ENCODE data around the gene ATP1A1. TPM values are rescaled to one million over a fixed set of nuclear protein-coding genes. Genes with fewer than 3 reads are reported as not detected.

Gene ATP1A1
- total RNA-seq, 1 donor from 2014 or later: 219 TPM

- no peak for TF ChIP-seq CTCF (IDR thresholded peaks at IDR 0.05; ENCODE audit: unreplicated experiment)
- no peak overlapping the region for H3K27ac Mint-ChIP-seq
Observed at GRCh38 chr1:116405241-116406135, 32.4 kb downstream of the ATP1A1 start.

GRCh38 chr1:116407033-116407432 lies 34.0 kb downstream of the ATP1A1 start:
- no peak for DNase-seq (ENCODE audit: low spot score in 2 of 2, unreplicated experiment in 2 of 2)
- H3K9me3 Mint-ChIP-seq: no peaks in the 10 kb centered on the region
- no peak overlapping the region for H3K4me3 Mint-ChIP-seq
- H3K4me1 Mint-ChIP-seq: peaks cover 4% of the 10 kb centered on the region
- H3K27me3 Mint-ChIP-seq (ENCODE audit: low read depth): no peaks in the 10 kb centered on the region
- TF ChIP-seq CTCF (IDR thresholded peaks at IDR 0.05; ENCODE audit: unreplicated experiment): no peak
- H3K36me3 Mint-ChIP-seq: peaks cover 34% of the 10 kb centered on the region
- H3K27ac Mint-ChIP-seq: no peak overlapping the region

More at GRCh38 chr1:116405241-116406135, 32.4 kb downstream of the ATP1A1 start:
- no peak for DNase-seq (ENCODE audit: low spot score in 2 of 2, unreplicated experiment in 2 of 2)
- Mint-ChIP-seq H3K9me3 (no peaks in the 10 kb centered on the region), H3K27me3 (ENCODE audit: low read depth) (no peaks in the 10 kb centered on the region), H3K4me1 (peaks cover 4% of the 10 kb centered on the region), H3K36me3 (peaks cover 45% of the 10 kb centered on the region), H3K4me3 (no peak overlapping the region)

- no peak overlapping the region for H3K4me3 Mint-ChIP-seq
- H3K27ac Mint-ChIP-seq: no peak overlapping the region
- H3K4me1 Mint-ChIP-seq: peaks cover 4% of the 10 kb centered on the region
- no peaks in the 10 kb centered on the region for H3K27me3 Mint-ChIP-seq (ENCODE audit: low read depth)
- no peaks in the 10 kb centered on the region for H3K9me3 Mint-ChIP-seq
- peaks cover 26% of the 10 kb centered on the region for H3K36me3 Mint-ChIP-seq
- TF ChIP-seq CTCF (IDR thresholded peaks at IDR 0.05; ENCODE audit: unreplicated experiment): no peak
- DNase-seq (ENCODE audit: low spot score in 2 of 2, unreplicated experiment in 2 of 2): no peak
Observed at GRCh38 chr1:116408193-116408592, 35.1 kb downstream of the ATP1A1 start.

- no peak overlapping the region for H3K4me3 Mint-ChIP-seq
- H3K36me3 Mint-ChIP-seq: peaks cover 26% of the 10 kb centered on the region
- H3K9me3 Mint-ChIP-seq: no peaks in the 10 kb centered on the region
- peaks cover 4% of the 10 kb centered on the region for H3K4me1 Mint-ChIP-seq
- no peak for DNase-seq (ENCODE audit: low spot score in 2 of 2, unreplicated experiment in 2 of 2)
- H3K27me3 Mint-ChIP-seq (ENCODE audit: low read depth): no peaks in the 10 kb centered on the region
- no peak overlapping the region for H3K27ac Mint-ChIP-seq
- no peak for TF ChIP-seq CTCF (IDR thresholded peaks at IDR 0.05; ENCODE audit: unreplicated experiment)
Observed at GRCh38 chr1:116408803-116409720, 36.0 kb downstream of the ATP1A1 start.

- H3K4me3 Mint-ChIP-seq: no peak overlapping the region
- DNase-seq (ENCODE audit: low spot score in 2 of 2, unreplicated experiment in 2 of 2): no peak
- H3K27ac Mint-ChIP-seq: no peak overlapping the region
- peaks cover 21% of the 10 kb centered on the region for H3K36me3 Mint-ChIP-seq
- peaks cover 4% of the 10 kb centered on the region for H3K4me1 Mint-ChIP-seq
- TF ChIP-seq CTCF (IDR thresholded peaks at IDR 0.05; ENCODE audit: unreplicated experiment): no peak
- no peaks in the 10 kb centered on the region for H3K9me3 Mint-ChIP-seq
- H3K27me3 Mint-ChIP-seq (ENCODE audit: low read depth): no peaks in the 10 kb centered on the region
Observed at GRCh38 chr1:116409751-116410191, 36.7 kb downstream of the ATP1A1 start.

Data from mesothelial cell of epicardium (in vitro differentiated cells).